NCI-H460 (cell line): Measurements from ENCODE around the gene ABHD2. TPM values are rescaled to one million over a fixed set of nuclear protein-coding genes. Genes with fewer than 3 reads are reported as not detected.
A peak's percentile ranks its signal among the peaks of the same experiment; 100 is the strongest.
"Not testable (repeated sequence)": the region's sequence is repeated elsewhere in the genome, so short reads cannot be mapped to it uniquely, and the experiment has no call there.

Source experiments
- DNase-seq: peaks from one replicate; pipeline ENCODE4 v3.0.0-alpha.2; 2016; ENCODE audit warnings: low read depth; ENCODE audit errors: extremely low read depth
- total RNA-seq: library from RNA; depleted of rRNA; stranded (reverse); fragments of >200 nt; shearing (Covaris generic); gene quantifications from 2 replicates; pipeline ENCODE4 v1.2.3, GENCODE V29; 2014

ABHD2 gene
- total RNA-seq, 1 experiment from 2014 or later, result 21.0 TPM

- DNase-seq, result no peak
Measured at GRCh38 chr15:89118481-89118989, 30.3 kb downstream of the ABHD2 start.

- DNase-seq, result peak; percentile 83
Measured at GRCh38 chr15:89119489-89120478, 31.5 kb downstream of the ABHD2 start.

- DNase-seq, result not testable (repeated sequence)
Measured at GRCh38 chr15:89120479-89121000, 32.3 kb downstream of the ABHD2 start.

DNA sequence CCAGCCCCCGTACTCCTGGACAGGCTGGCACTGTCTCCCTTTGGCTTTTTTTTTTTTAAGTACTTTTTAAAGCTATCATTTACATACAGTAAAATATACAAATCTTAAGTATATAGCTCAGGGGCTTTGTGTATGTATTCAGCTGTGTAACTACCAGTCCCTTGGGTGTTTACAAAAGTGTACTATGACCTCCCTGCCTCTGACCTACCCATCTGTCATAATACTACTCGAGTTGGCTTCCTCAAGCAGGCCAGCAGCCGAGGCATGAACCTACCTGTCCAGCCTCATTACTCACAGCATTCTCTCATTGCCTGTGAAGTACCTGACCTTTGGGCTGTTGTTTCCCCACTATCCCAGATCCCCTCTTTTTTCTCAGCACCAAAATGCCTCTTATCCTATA is 33.2 kb downstream of the ABHD2 start:
- DNase-seq, result no peak

GRCh38 chr15:89122505-89123180 is 34.4 kb downstream of the ABHD2 start:
- DNase-seq, result no peak

GRCh38 chr15:89123181-89123525 is 34.9 kb downstream of the ABHD2 start:
- no peak for DNase-seq

DNA sequence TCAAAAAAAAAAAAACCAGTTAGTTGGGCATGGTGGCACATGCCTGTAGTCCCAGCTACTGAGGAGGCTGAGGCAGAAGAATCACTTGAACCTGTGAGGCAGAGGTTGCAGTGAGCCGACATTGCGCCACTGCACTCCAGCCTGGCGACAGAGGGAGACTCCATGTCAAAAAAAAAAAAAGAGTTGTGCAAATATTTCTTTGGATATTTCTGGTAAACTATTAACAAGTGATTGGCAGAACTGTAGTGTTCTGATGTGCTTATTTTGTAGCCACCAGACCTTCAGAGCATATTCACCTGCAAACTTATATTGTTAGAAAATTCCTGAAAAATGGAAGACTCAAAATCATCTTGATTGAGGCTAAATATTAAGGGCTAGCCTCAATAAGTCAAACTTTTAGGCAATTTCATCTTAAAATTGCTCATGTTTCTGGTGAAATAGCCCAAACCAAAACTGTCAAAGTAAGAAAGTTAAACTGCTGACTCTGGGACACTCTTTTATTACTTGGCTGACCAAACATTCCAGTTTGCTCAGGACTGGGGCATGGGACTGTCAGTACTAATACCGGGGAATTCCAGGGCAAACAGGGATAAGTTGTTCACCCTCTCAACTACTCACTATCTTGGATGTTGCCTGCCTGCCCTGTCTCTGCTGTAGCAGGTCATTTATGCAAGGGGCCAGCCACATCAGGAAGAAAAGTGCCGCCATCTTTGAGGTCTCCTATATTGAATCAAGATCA is 37.0 kb downstream of the ABHD2 start:
- no peak for DNase-seq

DNA sequence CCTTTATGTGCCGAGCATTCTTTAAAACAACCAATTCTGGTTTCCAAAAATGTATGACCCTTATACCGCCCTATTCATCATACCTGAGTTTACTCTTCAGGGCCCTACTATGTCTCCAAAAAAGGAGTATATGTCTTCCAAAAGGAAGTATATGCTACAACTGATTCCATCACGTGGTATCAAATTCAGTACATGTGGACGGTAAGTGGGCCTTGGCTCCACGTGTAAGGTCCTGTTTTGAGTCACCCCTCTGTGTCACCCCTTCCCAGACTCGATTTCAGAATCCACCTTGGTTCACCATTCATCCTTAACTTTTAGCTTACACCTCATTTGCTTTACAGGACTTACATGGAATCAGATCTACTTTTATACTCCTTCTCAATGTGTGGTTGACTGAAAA is 37.8 kb downstream of the ABHD2 start:
- no peak for DNase-seq

DNA sequence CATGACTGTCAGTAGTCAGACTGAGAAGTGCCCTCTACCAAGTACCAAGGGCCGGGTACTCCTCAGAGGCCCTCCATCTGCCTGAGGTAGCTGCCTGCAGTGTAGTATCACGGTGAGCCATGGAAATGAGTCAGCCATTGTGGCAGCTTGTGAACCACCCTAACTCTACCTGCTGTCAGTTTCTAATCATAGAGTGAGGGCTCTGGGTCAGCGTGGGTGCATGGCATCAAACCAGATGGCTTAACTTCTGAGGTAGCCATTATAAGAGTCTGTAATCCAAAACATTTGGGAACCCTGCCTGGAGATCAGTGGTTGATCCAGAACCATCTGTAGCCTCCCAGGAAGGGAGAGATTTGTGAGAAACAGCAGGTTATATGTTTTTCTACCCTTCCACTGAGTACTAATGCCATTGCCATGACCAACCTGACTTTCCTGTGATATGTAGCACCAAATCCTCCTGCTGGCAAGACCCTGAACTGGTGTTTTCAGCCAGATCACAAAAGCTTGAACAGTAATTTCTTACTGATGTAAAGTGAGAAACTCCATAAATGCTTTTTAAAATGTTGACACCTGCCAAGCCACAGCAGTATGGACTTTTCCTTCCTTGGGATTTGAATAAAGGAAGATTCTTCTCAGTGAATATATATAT is 38.9 kb downstream of the ABHD2 start:
- DNase-seq, result no peak

GRCh38 chr15:89128320-89129122 is 40.3 kb downstream of the ABHD2 start:
- DNase-seq, result no peak

- DNase-seq, result no peak
Measured at GRCh38 chr15:89129123-89129815, 41.0 kb downstream of the ABHD2 start.

GRCh38 chr15:89129816-89130134 is 41.5 kb downstream of the ABHD2 start:
- no peak for DNase-seq

GRCh38 chr15:89130201-89130600 is 41.9 kb downstream of the ABHD2 start:
- DNase-seq, result no peak

- no peak for DNase-seq
Measured at GRCh38 chr15:89131731-89132130, 43.5 kb downstream of the ABHD2 start.

DNA sequence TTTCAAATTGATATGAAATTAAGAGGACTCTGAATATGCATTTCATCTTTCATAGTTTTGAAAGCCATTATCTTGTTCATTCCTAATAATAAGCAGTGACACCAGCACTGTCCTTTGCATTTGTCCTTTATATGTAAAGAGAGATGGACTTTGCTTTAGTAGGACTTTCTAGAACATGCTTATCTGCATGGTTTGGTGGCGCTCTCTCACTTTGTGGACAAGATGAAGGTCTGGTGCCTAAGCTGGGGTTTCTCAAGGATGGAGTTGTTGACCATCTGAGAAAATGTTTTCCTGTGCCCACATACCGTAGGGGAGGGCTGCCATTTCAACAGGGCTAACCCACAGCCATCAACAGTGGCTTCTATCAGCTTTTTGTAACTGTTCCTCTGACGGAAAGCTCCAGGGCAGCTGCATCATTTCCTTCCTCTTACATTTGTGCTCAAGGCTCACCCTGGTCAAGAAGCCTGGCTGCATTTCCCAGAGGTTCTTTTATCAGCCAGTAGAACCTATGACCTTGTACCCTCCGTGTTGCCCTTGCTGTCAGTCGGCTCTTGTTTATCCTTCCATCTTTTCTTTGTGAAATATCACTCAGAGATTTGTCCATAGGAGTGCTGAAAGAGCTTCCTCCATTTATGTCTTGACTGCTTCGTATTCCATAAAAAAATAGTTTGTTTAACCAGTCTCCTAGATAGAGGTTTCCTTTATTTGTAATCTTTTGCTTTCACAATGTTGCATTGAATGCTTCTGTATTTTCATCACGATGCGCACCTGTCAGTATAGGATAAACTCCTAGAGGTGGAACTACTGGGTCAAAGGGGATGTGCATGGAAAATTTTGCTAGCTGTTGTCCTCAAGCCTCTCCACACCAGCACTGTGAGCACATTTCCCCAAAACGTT is 44.6 kb downstream of the ABHD2 start:
- no peak for DNase-seq

DNA sequence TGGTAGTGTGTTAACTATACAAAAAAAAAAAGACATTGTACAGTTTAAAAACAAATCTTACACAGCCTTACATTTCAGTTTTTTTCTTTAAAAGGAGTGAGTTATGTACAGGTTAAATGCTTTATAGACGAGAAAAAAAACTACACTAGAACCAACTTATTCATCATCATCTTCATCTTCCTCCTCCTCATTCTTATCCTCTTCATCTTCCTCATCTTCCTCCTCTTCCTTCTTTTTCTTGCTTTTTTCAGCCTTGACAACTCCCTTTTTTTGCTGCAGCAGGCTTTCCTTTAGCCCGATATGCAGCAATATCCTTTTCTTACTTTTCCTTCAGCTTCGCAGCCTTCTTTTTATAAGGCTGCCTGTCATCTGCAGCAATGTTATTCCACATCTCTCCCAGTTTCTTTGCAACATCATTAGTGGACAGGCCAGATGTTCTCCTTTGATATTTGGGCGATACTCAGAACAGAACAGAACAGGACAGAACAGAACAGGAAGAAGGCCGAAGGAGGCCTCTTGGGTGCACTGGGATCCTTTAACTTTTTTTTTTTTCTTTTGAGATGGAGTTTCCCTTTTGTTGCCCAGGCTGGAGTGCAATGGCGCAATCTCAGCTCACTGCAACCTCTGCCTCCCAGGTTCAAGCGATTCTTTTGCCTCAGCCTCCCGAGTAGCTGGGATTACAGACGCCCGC is 47.3 kb downstream of the ABHD2 start:
- not testable (repeated sequence) for DNase-seq

DNA sequence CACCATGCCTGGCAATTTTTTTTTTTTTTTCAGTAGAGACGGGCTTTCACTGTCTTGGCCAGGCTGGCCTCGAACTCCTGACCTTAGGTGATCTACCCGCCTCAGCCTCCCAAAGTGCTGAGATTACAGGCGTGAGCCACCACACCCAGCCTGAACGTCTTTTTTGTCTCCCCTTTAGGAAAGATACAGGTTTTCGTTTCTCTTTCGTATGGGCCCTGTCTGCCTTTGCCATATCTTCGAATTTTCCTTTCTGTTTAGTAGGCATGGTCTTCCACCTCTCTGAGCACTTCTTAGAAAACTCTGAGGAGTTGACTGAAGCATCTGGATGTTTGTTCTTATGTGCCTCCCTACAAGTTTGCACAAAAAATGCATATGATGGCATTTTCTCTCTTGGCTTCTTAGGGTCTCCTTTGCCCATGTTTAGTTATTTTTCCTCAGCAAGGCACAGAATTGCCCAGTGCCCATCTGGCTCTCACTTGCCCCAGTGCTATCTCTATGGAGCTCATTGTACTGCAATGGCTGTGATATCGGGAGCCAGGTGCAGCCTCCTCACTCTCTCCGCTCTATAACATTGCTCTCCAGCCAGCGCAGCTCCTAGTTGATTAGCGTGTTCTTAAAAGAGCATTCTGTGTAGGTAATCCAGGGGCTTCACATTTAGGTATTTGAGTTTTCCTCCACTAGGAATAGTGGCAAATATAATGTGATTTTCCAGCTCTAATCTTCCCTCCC is 48.0 kb downstream of the ABHD2 start:
- DNase-seq, result no peak
